GM18867 (cell line): ENCODE measurements around the gene TAS2R20.

ENCODE experiments used
- ATAC-seq: cut with Tn5 transposase; IDR thresholded peaks from one replicate; pipeline ENCODE4 v1.9.1; 2021; ENCODE audit warnings: mild to moderate bottlenecking, moderate library complexity; ENCODE audit not compliant: unreplicated experiment

Gene TAS2R20

GRCh38 chr12:10960211-10960610 is 37.9 kb downstream of the TAS2R20 start:
- ATAC-seq, result no peak

- no peak for ATAC-seq
Observed at GRCh38 chr12:10959804-10960203, 38.3 kb downstream of the TAS2R20 start.

- no peak for ATAC-seq
Observed at GRCh38 chr12:10957741-10958140, 40.4 kb downstream of the TAS2R20 start.

GRCh38 chr12:10956085-10956484 is 42.0 kb downstream of the TAS2R20 start:
- no peak for ATAC-seq

- no peak for ATAC-seq
Observed at GRCh38 chr12:10952645-10953044, 45.5 kb downstream of the TAS2R20 start.
